ENCODE data around the gene FBXL2.
A peak's percentile ranks its signal among the peaks of the same experiment; 100 is the strongest.
"Not testable (repeated sequence)": the region's sequence is repeated elsewhere in the genome, so short reads cannot be mapped to it uniquely, and the experiment has no call there.

The FBXL2 gene

GRCh38 chr3:33426068-33426467, 148.8 kb downstream of the FBXL2 start:
- DNase-seq (ENCODE audit: insufficient read length, low spot score) (no peak), FAIRE-seq (no peak)

GRCh38 chr3:33426630-33427317, 149.5 kb downstream of the FBXL2 start:
- FAIRE-seq, result no peak
- DNase-seq (ENCODE audit: insufficient read length, low spot score), result no peak

- DNase-seq (ENCODE audit: insufficient read length, low spot score) (no peak), FAIRE-seq (no peak)
Observed at GRCh38 chr3:33428734-33429133, 151.5 kb downstream of the FBXL2 start.

- not testable (repeated sequence) for DNase-seq (ENCODE audit: insufficient read length, low spot score); FAIRE-seq
Observed at GRCh38 chr3:33429306-33429705, 152.1 kb downstream of the FBXL2 start.

GRCh38 chr3:33430061-33430460, 152.8 kb downstream of the FBXL2 start:
- DNase-seq (ENCODE audit: insufficient read length, low spot score), result no peak
- peak; percentile 88 for FAIRE-seq

- FAIRE-seq, result peak; percentile 11
Observed at GRCh38 chr3:33430571-33430970, 153.3 kb downstream of the FBXL2 start.

GRCh38 chr3:33433843-33434242, 156.6 kb downstream of the FBXL2 start:
- no peak for FAIRE-seq
- DNase-seq (ENCODE audit: insufficient read length, low spot score), result no peak

More at GRCh38 chr3:33430571-33430970, 153.3 kb downstream of the FBXL2 start:
- DNase-seq (ENCODE audit: insufficient read length, low spot score), result no peak
